Loucy (cell line): ENCODE measurements around the gene TRIO.

Experiments
- H2AFZ ChIP-seq: fragments of 200-600 bp; sonication (generic); 2 replicates; pipeline ENCODE4 v1.6.0; 2016; ENCODE audit warnings: antibody characterized with exemption, mild to moderate bottlenecking, low read length, moderate library complexity
- H3F3A ChIP-seq: fragments of 200-600 bp; 2 replicates; pipeline ENCODE4 v1.6.0; 2016; ENCODE audit warnings: antibody characterized with exemption, low read depth, mild to moderate bottlenecking
- H3K27me3 ChIP-seq: fragments of 200-600 bp; sonication (generic); 2 replicates; pipeline ENCODE4 v1.6.1; 2014; ENCODE audit warnings: low read length, mild to moderate bottlenecking; ENCODE audit not compliant: insufficient read depth, poor library complexity, severe bottlenecking
- H3K36me3 ChIP-seq: fragments of 200-600 bp; sonication (generic); 2 replicates; pipeline ENCODE4 v1.6.1; 2016; ENCODE audit warnings: low read length; ENCODE audit not compliant: insufficient read depth
- H3K4me1 ChIP-seq: fragments of 200-600 bp; sonication (generic); 2 replicates; pipeline ENCODE4 v1.5.1; 2014; ENCODE audit warnings: low read length, mild to moderate bottlenecking; ENCODE audit not compliant: insufficient read depth, poor library complexity, severe bottlenecking
- H3K4me2 ChIP-seq: fragments of 200-600 bp; sonication (generic); 2 replicates; pipeline ENCODE4 v1.6.0; 2014; ENCODE audit warnings: antibody characterized with exemption, low read length, low read depth, mild to moderate bottlenecking; ENCODE audit not compliant: poor library complexity, severe bottlenecking
- H3K4me3 ChIP-seq: fragments of 200-600 bp; sonication (generic); 2 replicates; pipeline ENCODE4 v1.5.1; 2014; ENCODE audit warnings: low read length, mild to moderate bottlenecking, mixed read lengths; ENCODE audit not compliant: poor library complexity, severe bottlenecking
- H3K79me2 ChIP-seq: fragments of 200-600 bp; sonication (generic); 2 replicates; pipeline ENCODE4 v1.6.1; 2014; ENCODE audit warnings: low read length; ENCODE audit not compliant: insufficient read depth
- H3K9ac ChIP-seq: fragments of 200-600 bp; sonication (generic); 2 replicates; pipeline ENCODE4 v1.6.0; 2014; ENCODE audit warnings: mild to moderate bottlenecking, low read depth, low read length, moderate library complexity; ENCODE audit not compliant: poor library complexity, severe bottlenecking
- H3K9me2 ChIP-seq: fragments of 200-600 bp; sonication (generic); replicated peaks from 2 replicates; pipeline ENCODE4 v1.6.1; 2016; ENCODE audit warnings: low read depth, low read length, mixed read lengths
- H3K9me3 ChIP-seq: fragments of 200-600 bp; sonication (generic); 2 replicates; pipeline ENCODE4 v1.6.1; 2014; ENCODE audit warnings: mild to moderate bottlenecking, antibody characterized with exemption, low read length, low read depth; ENCODE audit not compliant: insufficient read depth
- H4K20me1 ChIP-seq: fragments of 200-600 bp; sonication (generic); 2 replicates; pipeline ENCODE4 v1.6.0; 2014; ENCODE audit warnings: antibody characterized with exemption, low read length, mild to moderate bottlenecking; ENCODE audit not compliant: insufficient read depth, poor library complexity, severe bottlenecking
- EZH2phosphoT487 ChIP-seq: fragments of 200-600 bp; IDR thresholded peaks from 2 replicates; pipeline ENCODE4 v1.6.1; 2018; ENCODE audit warnings: antibody characterized with exemption, mild to moderate bottlenecking, moderate library complexity, borderline replicate concordance
- TF ChIP-seq, protein P1 (sequence below): fragments of 200-600 bp; sonication (generic); conservative IDR thresholded peaks from 2 replicates; pipeline ENCODE4 v1.5.1; 2014; ENCODE audit warnings: mild to moderate bottlenecking, antibody characterized with exemption, low read length

Gene TRIO

DNA sequence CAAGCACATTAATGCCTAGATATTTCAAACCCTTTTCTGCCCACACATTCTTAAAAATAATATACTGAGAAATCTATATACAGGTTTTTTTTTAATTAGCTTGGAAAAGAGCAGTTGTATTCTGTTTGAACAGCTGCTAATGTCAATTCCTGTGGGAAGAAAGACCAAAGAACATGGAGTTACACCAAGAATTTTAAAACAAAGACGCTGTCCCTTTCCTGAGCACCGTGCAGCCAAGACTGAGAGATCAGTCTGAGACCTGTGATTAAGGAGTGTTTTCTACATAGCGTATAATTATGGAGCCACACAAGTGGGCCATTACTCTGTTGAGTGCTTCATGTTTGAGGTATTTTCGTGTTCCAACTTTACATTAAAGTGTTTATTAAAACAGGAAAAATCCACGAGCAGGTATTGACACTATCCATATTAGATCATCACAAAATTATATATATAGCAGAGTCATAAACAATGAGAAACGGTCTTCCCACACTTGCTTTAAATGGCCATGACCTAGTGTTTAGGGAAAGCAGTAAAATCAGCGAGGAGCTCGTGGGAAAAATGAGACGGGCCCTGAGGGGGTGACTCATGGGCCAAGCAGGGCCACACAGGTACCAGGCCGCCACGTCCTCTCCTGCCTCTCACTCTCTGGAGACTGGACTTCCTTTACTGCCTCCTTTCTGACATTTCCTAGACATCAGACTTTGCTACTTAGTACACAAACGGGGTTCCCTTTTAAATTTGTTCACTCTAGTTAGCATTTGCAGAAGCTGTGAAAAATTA lies 285.4 kb downstream of the TRIO start:
- Histone ChIP-seq H2AFZ (no peak overlapping the region), H3K4me2 (no peak overlapping the region), H3K4me3 (no peak overlapping the region), H3K79me2 (no peaks in the 10 kb centered on the region), H3K27me3 (no peaks in the 10 kb centered on the region), H3K4me1 (peaks cover 6% of the 10 kb centered on the region), H3K9me3 (no peaks in the 10 kb centered on the region), H4K20me1 (no peaks in the 10 kb centered on the region), H3K36me3 (peaks cover 19% of the 10 kb centered on the region; the same call in 1 of the 2 replicates), H3K9ac (no peak overlapping the region), H3F3A (no peaks in the 10 kb centered on the region), H3K9me2 (no peaks in the 10 kb centered on the region)
- TF ChIP-seq, protein P1, sequence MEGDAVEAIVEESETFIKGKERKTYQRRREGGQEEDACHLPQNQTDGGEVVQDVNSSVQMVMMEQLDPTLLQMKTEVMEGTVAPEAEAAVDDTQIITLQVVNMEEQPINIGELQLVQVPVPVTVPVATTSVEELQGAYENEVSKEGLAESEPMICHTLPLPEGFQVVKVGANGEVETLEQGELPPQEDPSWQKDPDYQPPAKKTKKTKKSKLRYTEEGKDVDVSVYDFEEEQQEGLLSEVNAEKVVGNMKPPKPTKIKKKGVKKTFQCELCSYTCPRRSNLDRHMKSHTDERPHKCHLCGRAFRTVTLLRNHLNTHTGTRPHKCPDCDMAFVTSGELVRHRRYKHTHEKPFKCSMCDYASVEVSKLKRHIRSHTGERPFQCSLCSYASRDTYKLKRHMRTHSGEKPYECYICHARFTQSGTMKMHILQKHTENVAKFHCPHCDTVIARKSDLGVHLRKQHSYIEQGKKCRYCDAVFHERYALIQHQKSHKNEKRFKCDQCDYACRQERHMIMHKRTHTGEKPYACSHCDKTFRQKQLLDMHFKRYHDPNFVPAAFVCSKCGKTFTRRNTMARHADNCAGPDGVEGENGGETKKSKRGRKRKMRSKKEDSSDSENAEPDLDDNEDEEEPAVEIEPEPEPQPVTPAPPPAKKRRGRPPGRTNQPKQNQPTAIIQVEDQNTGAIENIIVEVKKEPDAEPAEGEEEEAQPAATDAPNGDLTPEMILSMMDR: no peak
- TF ChIP-seq EZH2phosphoT487: no peak

DNA sequence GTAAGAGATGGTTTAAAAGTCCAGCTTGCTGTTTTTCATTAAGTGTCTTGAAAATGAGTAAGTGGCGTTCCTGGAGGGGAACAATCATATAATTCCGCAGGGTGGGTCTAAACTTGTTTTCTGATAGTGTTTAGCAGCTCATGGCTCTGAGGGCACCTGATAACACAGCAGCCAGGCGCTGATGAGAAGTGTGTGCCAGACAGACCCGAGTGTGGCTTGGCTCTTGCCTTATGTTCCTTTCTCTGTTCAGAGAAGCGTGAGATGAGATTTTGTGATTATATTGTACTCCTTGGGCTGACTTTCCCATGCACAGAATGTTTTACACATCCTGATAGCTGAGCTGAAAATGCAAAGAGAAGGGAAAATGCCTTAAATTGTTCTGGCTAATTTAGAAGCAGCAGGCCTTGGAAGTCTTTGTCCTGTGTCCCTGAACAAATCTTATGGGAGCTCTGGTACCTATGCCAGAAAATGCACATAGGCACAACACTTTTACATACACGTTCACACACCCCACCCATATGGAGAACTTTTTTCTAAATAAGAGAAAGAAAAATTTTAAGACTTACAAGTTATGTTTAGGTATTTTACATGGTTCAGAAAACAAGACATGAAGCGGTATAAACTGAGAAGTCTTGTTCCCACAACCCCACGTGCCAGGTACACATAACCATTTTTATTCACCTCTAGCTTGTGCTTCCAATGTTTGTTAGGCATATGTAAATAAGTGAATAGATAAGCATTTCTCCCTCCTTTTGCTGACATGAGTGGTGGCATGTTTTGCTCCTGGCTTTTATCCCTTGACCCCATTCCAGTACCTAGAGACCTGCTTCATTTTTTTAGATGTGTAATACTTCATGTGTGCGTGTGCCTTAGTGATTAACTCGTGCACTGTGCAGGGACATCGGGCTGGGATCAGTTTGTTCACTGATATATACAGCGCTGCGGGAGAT lies 286.2 kb downstream of the TRIO start:
- TF ChIP-seq, protein P1: no peak
- no peak for TF ChIP-seq EZH2phosphoT487
- H3K9ac ChIP-seq: no peak overlapping the region
- H3K36me3 ChIP-seq: peaks cover 19% of the 10 kb centered on the region; the same call in 1 of the 2 replicates

DNA sequence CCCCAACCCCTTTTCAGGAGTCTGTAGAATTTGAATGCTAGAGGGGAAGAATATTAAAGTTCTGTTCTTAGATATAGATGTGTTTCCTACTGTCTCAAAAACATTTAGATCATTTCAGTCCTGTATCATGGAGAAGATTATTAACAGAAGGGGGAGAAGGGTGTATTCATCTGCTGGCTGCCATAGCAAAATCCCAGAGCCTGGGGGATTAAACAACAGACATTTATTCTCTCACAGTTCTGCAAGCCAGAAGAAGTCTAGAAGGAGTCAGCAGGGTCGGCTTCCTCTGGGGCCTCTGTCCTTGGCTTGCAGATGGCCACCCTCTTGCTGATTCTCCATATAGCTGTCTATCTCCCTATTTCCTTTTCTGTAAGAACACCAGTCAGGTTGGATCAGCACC lies 288.4 kb downstream of the TRIO start:
- H3K9me2 ChIP-seq: no peaks in the 10 kb centered on the region
- no peak for TF ChIP-seq EZH2phosphoT487
- TF ChIP-seq, protein P1: no peak
- H3K4me2 ChIP-seq: no peak overlapping the region
- no peaks in the 10 kb centered on the region for H3K27me3 ChIP-seq
- no peak overlapping the region for H3K4me3 ChIP-seq
- H3K4me1 ChIP-seq: no peaks in the 10 kb centered on the region
- H3K9me3 ChIP-seq: no peaks in the 10 kb centered on the region; the same call in 1 of the 2 replicates
- no peaks in the 10 kb centered on the region for H3F3A ChIP-seq
- no peak overlapping the region for H3K9ac ChIP-seq
- H3K79me2 ChIP-seq: no peaks in the 10 kb centered on the region
- no peak overlapping the region for H2AFZ ChIP-seq
- H4K20me1 ChIP-seq: no peaks in the 10 kb centered on the region
- peaks cover 30% of the 10 kb centered on the region for H3K36me3 ChIP-seq

More for the DNA sequence above, 286.2 kb downstream of the TRIO start:
- Histone ChIP-seq H3F3A (no peaks in the 10 kb centered on the region), H3K9me2 (no peaks in the 10 kb centered on the region), H3K4me3 (no peak overlapping the region), H3K79me2 (no peaks in the 10 kb centered on the region), H4K20me1 (no peaks in the 10 kb centered on the region), H3K9me3 (no peaks in the 10 kb centered on the region), H2AFZ (no peak overlapping the region), H3K4me2 (no peak overlapping the region), H3K4me1 (no peaks in the 10 kb centered on the region), H3K27me3 (no peaks in the 10 kb centered on the region)
